Urothelium cell line (cell line): ENCODE results near the gene PRR33.

Source experiments
- DNase-seq: peaks from one replicate; pipeline ENCODE4 v3.0.0; 2011; ENCODE audit warnings: low spot score, mixed read lengths
- FAIRE-seq: peaks from 2 replicates; lab custom pipeline; 2011; peaks lifted over from hg19 to GRCh38; lab: Jason Lieb, UNC

Gene PRR33

DNA sequence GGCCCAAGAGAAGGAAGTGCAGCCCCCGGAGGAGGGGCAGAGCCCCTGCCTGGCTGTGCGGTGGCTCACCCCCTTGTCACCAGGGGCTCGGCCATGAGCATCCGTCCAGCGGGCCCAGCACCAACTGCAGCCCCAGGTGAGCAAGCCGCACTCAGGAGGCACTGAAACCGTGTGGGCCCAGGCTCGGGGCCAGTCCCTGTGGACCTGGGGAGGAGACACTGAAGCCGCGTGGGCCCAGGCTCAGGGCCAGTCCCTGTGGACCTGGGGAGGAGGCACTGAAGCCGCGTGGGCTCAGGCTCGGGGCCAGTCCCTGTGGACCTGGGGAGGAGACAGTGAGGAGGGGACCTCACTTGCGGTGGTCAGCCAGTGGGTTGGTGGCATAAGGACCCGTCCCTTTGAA lies 24.9 kb downstream of the PRR33 start:
- DNase-seq = no peak
- FAIRE-seq = no peak

DNA sequence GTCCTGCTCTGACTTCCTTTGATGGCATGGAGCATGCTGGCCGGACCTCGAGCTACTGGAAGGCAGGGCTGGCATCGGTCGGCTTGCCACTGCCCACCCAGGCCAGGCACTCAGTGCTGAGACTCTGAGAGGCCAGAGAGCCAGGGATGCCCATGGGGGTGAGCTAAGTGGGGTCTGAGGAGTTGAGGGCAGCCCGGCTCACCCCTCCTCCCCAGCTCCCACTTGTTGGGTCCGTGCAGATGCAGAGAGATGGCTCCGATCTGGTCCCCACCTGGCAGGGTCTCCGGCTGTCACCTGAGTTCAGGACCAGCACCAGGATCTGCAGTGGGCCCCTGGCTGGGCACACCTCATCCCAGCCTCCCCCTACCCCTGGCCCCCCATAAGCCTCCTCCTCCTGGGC lies 25.5 kb downstream of the PRR33 start:
- DNase-seq = no peak
- FAIRE-seq = no peak

DNA sequence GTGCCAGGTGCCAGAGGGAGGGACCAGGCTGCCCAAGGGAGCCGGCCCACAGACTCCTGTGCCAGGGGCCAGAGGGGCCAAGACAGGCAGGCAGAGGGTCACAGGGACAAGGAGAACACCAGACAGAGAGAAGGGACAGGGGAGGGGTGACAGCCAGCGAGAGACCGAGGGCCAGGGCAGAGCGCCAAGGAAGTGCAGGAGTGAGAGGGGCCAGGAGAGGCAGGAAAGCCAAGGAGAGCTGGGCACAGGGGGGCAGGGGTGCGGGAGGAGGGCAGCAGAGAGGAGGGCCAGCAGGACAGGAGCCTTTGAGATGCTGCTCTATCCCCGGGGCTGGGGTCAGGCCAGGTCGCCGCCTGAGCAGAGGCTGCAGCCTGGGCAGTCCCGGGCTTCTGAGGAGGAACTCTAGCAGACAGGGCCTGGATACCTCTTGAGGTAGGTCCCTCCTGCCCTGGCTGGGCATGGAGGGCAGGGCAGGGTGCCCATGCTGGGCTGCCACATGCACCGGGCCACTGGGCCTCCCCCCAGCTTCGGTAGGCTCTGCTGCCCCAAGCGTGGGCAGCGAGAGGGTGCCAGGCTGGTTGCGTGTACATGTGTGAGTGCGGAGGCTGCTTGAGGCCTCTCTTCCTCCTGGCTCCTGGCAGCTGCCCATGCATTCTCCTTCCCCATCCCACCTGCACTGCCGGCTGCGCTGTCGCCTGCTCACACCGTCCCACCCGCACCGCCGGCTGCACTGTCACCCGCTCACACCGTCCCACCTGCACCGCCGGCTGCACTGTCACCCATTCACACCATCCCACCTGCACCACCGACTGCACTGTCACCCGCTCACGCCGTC lies 26.6 kb downstream of the PRR33 start:
- DNase-seq = peak; percentile 27
- FAIRE-seq = no peak

GRCh38 chr11:1864231-1864630 lies 27.5 kb downstream of the PRR33 start:
- FAIRE-seq (no peak), DNase-seq (no peak)

DNA sequence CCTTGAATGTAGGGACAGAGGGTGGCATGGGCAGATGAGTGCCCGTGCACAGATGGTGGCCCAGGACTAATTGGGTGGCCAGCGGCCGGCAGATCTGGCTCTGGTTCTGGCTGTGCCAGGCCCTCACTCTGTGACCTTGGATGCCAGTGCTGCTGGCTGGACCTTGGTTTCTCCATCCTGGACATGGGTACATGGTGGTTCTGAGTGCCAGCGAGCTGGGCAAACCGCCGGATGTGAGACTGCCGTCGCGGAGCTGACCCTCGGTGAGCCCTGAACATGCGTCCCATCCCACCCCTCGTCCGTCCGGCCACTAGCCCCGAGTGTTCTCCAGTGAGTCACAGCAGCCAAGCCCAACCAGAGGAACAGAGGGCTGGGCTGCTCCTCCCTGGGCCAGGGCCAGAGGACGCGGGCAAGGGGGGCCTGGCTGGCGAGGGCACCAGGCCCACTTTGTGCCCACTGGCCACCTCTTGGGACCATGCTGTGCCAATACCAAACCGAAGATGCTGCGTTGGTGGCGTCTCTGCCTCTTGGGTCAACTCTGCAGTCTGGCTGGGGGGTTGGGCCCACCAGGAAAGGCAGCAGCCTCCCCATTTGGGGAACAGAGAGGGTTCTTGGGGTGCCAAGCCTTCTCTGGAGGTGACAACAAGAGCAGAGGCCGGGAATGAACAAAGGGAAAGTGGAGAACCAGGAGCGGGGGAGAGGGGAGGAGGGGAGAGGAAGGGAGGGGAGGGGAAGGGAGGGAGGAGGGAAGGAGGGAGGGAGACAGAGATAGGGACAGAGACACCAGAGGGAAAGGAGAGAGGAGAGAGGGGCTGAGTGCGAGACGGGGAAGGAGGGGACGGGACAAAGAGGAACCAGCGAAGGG lies 28.1 kb downstream of the PRR33 start:
- peak; percentile 80 for DNase-seq

DNA sequence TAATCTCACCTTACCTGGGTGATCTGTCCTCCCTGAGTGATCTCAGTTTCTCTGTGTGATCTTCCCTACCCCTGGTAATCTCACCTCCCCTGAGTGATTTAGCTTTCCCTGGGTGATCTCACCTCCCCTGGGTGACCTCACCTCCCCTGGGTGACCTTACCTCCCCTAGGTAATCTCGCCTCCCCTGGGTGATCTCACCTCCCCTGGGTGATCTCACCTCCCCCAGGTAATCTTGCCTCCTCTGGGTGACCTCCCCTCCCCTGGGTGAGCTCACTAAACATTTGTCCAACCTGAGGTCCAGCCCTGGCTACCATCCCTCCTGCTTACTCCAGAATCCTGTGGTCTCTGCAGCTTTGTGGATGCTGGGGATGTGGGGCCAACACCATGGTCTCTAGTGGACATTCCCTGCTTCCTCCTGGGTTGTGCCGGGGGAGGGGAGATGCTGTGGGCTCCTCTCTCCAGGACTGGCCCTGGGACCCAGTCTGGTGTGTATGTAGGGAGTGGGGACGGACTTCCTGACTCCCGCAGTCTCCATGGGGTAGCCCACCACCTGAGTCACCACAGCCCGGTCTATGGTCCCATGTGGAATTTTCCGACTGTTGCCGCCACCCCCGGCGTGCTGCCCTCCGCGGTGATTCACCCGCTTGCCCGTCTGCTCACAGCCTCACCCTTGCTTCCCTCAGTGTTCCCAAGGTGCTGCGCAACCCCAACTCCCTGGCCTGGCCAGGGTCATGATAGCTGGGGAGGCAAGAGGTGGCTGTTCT lies 28.9 kb downstream of the PRR33 start:
- DNase-seq (peak; percentile 79), FAIRE-seq (no peak)

More for the DNA sequence above, 28.1 kb downstream of the PRR33 start:
- FAIRE-seq = peak; percentile 88

DNA sequence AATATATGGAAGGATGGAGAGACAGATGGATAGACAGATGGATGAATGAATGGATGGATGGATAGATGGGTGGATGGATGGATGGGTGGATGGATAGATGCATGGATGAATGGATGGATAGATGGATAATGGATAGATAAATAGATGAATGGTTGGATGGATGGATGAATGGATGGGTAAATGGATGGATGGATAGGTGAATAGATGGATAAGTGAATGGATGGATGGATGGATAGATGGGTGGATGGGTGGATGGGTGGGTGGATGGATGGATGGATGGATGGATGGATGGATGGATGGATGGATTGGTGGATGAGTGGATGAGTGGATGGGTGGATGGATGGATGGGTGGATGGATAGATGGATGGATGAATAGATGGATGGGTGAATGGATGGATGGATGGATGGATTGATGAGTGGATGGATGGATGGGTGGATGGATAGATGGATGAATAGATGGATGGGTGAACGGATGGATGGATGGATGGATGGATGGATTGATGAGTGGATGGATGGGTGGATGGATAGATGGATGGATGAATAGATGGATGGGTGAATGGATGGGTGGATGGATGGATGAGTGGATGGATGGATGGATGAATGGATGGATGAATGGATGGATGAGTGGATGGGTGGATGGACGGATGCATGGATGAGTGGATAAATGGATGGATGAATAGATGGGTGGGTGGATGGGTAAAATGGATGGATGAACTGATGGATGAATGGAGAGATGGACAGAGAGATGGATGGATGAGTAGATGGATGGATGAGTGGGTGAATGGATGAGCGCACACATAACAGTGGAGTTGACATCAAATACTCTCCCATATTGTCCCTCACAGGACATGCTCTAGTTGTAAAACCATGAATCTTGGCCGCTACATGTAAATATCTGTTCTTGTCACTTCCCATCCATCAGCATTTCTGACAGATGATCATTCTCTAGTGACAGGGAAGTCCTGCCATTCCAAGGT lies 30.0 kb downstream of the PRR33 start:
- FAIRE-seq = peak; percentile 78

GRCh38 chr11:1860108-1860507 lies 31.6 kb downstream of the PRR33 start:
- FAIRE-seq (no peak), DNase-seq (no peak)

More for the DNA sequence above, 30.0 kb downstream of the PRR33 start:
- DNase-seq = no peak

DNA sequence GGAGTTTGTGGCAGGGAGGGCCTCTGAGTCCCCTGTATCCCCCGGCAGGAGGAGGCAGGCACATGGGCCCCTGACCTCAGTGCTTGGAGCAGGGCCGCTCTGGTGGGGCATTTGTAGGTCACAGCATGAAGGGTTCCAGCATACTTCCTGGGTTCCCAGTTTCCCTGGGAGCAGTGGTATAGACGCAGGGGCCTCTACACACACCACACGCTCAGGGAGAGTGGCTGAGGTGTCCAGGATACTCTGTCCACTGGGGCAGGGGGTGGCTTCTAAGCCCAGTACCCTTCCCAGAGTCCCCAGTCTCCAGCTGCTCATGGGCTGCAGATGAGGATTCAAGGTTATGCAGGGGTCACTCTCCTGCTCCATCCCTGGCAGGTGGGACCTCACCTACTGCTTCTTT lies 32.7 kb downstream of the PRR33 start:
- DNase-seq = no peak
- FAIRE-seq = no peak

- DNase-seq (no peak), FAIRE-seq (no peak)
Observed at GRCh38 chr11:1858576-1858975, 33.1 kb downstream of the PRR33 start.

DNA sequence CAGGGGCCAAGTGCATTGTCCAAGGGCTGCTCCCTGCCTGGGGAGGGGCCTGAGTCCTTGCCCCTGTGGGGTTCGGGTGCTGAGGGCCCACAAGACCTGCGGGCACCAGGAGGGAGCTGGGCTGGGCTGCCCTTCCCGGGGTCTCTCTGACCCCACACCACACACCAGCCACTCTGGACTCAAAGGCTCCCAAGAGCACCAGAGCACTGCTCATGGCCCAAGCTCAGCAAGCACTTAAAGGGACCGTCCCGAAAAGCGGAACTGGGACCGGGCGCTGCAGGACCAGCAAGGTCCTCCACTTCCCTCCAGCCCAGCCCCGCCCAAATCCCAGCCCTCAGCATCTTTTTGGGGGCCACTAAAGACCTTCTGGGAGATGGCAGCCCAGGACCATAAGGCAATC lies 33.5 kb downstream of the PRR33 start:
- FAIRE-seq = no peak
- no peak for DNase-seq

GRCh38 chr11:1857064-1857463 lies 34.6 kb downstream of the PRR33 start:
- DNase-seq = no peak
- no peak for FAIRE-seq

DNA sequence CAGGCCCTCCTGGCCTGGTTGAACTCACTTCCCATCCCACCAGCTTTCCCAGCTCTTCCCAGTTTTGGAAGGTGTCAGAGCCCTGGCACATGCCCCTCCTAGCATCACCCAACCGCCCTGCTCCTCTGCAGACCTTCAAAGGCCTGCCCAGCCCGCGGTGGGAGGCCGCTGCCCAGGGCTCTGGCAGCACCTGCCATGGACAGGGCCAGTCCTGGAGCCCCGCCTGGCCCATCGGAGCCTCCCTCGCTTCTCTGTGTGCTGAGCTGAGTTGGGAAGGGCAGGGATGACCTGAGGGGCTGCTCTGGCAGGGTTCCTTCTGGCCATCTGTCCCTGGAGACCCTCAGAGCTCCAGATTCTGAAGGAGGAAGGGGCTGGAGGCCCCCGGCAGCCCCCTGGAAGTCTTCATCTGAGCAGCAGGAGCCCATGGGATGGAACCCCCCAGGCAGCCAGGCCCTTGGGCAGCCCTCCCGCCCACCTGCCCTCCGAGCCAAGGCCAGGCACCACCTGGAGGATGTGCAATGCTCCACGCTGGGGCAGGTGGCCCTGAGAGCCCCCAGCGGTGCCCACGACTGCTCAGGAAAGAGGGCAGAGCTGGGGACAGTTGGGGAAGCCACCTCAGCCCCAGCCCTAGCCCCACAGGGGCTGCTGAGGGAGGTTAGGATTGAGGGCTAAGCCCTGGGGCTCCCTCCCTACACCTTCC lies 35.2 kb downstream of the PRR33 start:
- no peak for FAIRE-seq
- no peak for DNase-seq

GRCh38 chr11:1855886-1856265 lies 35.8 kb downstream of the PRR33 start:
- FAIRE-seq (no peak), DNase-seq (no peak)

- no peak for DNase-seq
- FAIRE-seq = no peak
Observed at GRCh38 chr11:1854949-1855885, 36.5 kb downstream of the PRR33 start.

DNA sequence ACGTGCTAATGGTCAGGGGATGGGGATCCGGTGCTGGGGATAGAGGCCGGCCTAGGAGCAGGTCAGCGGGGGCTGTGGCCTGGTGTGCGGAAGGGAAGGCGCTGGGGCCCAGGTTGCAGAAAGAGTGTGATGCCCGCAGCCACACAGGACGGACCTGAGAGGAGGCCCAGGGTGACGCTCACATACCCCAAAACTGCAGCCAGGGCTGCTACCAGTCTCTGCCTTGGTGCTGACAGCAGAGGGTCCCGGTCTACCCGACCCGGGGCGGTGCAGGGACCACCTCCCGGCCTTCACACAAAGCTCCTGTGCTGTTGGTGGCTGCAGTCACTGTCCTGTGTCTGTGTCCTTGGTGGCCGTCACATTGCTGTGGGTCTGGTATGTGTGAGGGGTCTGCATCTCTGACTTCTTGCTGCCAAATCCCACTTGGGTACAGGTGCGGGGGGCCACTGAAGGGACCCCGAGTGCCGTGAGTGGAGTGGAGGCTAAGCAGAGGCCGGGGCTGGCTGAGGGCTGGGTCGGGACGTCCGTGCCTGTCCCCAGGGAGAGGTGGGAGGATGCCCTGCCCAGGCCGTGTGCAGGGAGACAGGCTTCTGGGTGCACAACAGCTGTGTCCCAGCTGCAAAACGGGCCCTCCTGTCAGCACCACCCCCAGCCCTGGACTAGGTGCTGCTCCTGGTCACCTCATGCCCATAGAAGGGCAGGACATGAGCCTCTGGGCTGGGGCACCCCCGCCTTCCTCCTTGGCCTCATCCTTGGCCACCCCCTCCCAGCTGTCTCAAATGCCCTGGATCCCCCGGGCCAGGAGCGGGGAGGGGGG lies 37.4 kb downstream of the PRR33 start:
- FAIRE-seq = no peak

DNA sequence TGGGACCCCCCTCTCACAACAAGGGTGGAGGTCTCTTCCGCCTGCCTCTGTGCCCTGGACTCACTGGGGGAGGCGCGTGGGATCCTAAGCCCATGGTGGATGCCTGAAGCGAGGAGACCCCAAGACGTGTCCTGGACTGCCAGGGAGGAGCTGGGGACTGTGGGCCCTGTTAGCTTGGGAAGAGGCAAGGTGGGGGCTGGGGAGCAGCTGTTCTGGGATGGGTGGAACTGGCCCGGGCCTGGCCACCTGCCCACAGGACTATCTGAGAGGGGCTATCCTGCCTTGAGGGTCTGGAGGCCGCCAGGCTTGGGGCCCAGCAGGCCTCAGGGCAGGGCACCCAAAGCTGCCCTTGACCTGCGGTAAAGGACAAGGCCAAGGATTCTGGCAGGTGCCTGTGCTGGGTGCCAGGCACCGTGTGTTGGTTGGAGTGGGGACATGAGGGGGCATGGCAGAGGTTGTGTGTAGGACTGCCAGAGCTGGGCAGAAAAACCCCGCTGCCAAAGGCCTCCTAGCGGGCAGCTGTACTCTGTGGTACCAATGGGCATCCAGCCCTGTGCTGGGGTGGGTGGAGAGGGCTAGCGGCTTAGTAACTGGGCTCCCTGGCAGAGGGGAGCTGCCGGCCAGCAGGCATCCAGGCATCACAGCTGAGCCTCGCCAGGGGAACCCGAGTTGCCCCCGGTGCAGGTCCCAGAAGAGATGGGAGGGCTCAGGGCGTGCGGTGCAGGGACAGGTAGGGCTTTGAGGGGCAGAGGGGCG lies 38.1 kb downstream of the PRR33 start:
- DNase-seq (no peak), FAIRE-seq (no peak)

More for the DNA sequence above, 37.4 kb downstream of the PRR33 start:
- no peak for DNase-seq
